Adrenal gland (tissue), 5 donors: ENCODE results near the gene MUSTN1.

Experiments
- CTCF ChIP-seq, 6 experiments: fragments of 450-650 bp in 4 of 6; fragments of 200-600 bp in 2 of 6; sonication (generic) in 1 of 6; IDR thresholded peaks; 1 replicate in 5 of 6; 2 replicates in 1 of 6; pipeline versions ENCODE4 v1.5.1 to v1.8.0; 2016 to 2021; ENCODE audit warnings: antibody characterized with exemption in 6 of 6, mild to moderate bottlenecking in 2 of 6, moderate library complexity in 1 of 6
- POLR2A ChIP-seq, 2 donors: fragments of 450-650 bp; IDR thresholded peaks; one replicate each; pipeline ENCODE4 v1.6.1; 2017; ENCODE audit warnings: antibody characterized with exemption in 2 of 2, mild to moderate bottlenecking in 2 of 2, moderate library complexity in 1 of 2
- donor health status: DM: no; HTN: no; CAD: no.

DNA sequence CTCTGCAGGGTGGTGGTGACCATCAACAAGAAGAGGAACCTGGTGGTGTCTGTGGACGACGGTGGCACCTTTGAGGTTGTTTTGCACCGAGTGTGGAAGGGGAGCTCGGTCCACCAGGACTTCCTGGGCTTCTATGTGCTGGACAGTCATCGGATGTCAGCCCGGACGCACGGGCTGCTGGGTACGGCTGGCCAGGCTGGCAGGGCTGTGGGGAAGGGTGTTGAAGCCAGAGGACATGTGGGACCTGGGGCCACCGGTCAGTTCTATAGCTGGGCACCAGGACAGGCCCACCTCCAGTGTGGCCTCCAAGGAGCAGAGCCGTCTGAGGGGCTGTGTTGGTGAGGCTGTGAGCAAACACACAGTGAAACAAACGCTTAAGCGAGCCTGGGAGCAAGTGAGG lies 44.1 kb downstream of the MUSTN1 start:
- no peak for TF ChIP-seq CTCF (IDR thresholded peaks at IDR 0.05)
- TF ChIP-seq POLR2A (IDR thresholded peaks at IDR 0.05) = no peak
